Measurements from ENCODE around the gene CALML6. TPM values are rescaled to one million over a fixed set of nuclear protein-coding genes. Genes with fewer than 3 reads are reported as not detected.

Gene CALML6
- total RNA-seq, 1 donor from 2014 or later, result 0.90 TPM

DNA sequence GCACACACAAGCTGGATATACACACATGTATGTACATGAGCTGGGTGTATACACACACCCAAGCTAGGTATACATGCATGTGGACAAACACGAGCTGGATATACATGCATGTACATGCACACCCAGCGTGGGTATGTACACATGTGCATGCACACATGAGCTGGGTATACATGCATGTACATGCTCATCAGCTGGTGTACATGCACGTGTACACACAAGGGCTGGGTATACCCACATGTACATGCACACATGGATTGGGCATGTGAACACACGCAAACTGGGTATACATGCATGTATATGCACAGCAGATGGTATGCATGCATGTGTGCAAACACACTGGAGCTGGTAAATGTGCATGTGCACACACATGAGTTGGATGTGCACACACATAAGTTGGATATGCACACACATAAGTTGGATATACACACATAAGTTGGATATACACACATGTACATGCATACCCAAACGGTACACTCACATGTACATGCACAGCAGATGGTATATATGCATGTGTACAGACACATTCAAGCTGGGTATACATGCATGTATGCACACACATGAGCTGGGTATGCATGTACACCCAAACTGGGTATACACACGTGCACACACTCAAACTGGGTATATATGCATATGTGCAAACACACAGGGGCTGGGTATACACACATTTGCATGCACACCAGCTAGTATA lies 16.7 kb upstream of the CALML6 start:
- Histone ChIP-seq H3K9me3 (no peaks in the 10 kb centered on the region), H3K36me3 (no peaks in the 10 kb centered on the region), H3K27ac (no peak overlapping the region), H3K4me3 (no peak overlapping the region), H3K27me3 (no peaks in the 10 kb centered on the region), H3K4me1 (no peaks in the 10 kb centered on the region)
- intact Hi-C loops (cut with DNase I), result loop anchor here (10.0 kb wide), 1 partner anchor 144 kb away; no protein-coding TSS in a partner anchor
- DNase-seq (no peak), ATAC-seq (no peak)
- TF ChIP-seq CTCF (IDR thresholded peaks at IDR 0.05), result no peak

DNA sequence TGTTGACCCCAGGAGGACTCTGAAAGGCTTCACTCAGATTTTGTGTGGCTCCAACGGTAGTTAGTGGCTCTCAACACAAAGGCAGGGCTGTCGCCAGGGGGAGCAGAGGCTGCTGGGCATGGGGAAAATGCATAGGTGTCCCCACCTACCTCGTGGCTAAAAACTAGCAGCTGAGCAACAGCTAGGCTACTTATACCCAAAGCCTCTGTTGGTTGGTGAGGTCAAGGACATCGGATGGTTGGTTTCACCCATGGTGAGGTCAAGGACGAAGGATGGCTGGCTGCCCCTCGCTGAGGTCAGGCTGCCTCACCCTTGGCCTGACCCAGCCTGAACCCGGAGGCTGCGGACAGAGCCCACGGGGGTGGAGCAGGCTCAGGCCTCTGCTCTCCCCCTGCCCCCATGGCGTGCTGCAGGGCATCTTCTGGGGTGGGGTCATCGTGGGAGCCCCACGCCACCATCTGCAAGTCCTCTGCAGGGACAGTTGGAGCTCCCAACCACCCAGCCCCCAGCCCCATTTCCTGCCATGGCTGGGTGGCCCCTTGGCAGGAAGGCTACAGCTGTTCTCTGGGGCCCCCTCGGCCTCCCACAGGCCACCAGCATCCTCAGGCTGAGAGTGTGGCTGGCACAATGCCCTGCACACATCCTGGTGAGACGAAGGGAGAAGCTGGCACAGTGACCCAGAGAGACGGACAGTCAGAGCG lies 15.6 kb upstream of the CALML6 start:
- TF ChIP-seq CTCF (IDR thresholded peaks at IDR 0.05), result no peak
- H3K36me3 ChIP-seq, result no peaks in the 10 kb centered on the region
- intact Hi-C loops (cut with DNase I), result loop anchor here (10.0 kb wide), 1 partner anchor 145 kb away; no protein-coding TSS in a partner anchor
- H3K4me1 ChIP-seq, result no peaks in the 10 kb centered on the region
- H3K27me3 ChIP-seq, result no peaks in the 10 kb centered on the region
- no peak overlapping the region for H3K4me3 ChIP-seq
- DNase-seq, result no peak
- no peak overlapping the region for H3K27ac ChIP-seq
- no peak for ATAC-seq
- H3K9me3 ChIP-seq, result no peaks in the 10 kb centered on the region

GRCh38 chr1:1899967-1900327 lies 15.1 kb upstream of the CALML6 start:
- intact Hi-C loops (cut with DNase I), result loop anchor here (10.0 kb wide), 1 partner anchor 145 kb away; no protein-coding TSS in a partner anchor
- no peak for DNase-seq
- no peaks in the 10 kb centered on the region for H3K9me3 ChIP-seq

GRCh38 chr1:1900883-1901640 lies 14.0 kb upstream of the CALML6 start:
- Histone ChIP-seq H3K9me3 (no peaks in the 10 kb centered on the region), H3K27me3 (no peaks in the 10 kb centered on the region), H3K4me3 (no peak overlapping the region), H3K27ac (no peak overlapping the region), H3K36me3 (no peaks in the 10 kb centered on the region), H3K4me1 (no peaks in the 10 kb centered on the region)
- no peak for TF ChIP-seq CTCF (IDR thresholded peaks at IDR 0.05)
- intact Hi-C loops (cut with DNase I), result no loop called here
- no peak for ATAC-seq
- DNase-seq, result no peak

More at GRCh38 chr1:1899967-1900327, 15.1 kb upstream of the CALML6 start:
- TF ChIP-seq CTCF (IDR thresholded peaks at IDR 0.05), result no peak
- no peaks in the 10 kb centered on the region for H3K36me3 ChIP-seq
- H3K27ac ChIP-seq, result no peak overlapping the region
- H3K4me3 ChIP-seq, result no peak overlapping the region
- H3K27me3 ChIP-seq, result no peaks in the 10 kb centered on the region
- no peak for ATAC-seq
- no peaks in the 10 kb centered on the region for H3K4me1 ChIP-seq

- H3K4me1 ChIP-seq, result no peaks in the 10 kb centered on the region
- H3K9me3 ChIP-seq, result no peaks in the 10 kb centered on the region
- intact Hi-C loops (cut with DNase I), result no loop called here
- no peak for TF ChIP-seq CTCF (IDR thresholded peaks at IDR 0.05)
- no peak overlapping the region for H3K27ac ChIP-seq
- H3K4me3 ChIP-seq, result no peak overlapping the region
- no peaks in the 10 kb centered on the region for H3K27me3 ChIP-seq
- DNase-seq (no peak), ATAC-seq (no peak)
- no peaks in the 10 kb centered on the region for H3K36me3 ChIP-seq
Observed at GRCh38 chr1:1901641-1902294, 13.3 kb upstream of the CALML6 start.
